HG03469 (cell line): ENCODE measurements around the gene CDC27.
A peak's percentile ranks its signal among the peaks of the same experiment; 100 is the strongest.
"Not testable (repeated sequence)": the region's sequence is repeated elsewhere in the genome, so short reads cannot be mapped to it uniquely, and the experiment has no call there.

Experiments used
- ATAC-seq: cut with Tn5 transposase; IDR thresholded peaks from one replicate; pipeline ENCODE4 v1.9.1; 2021; ENCODE audit warnings: mild to moderate bottlenecking, moderate library complexity, moderate number of reproducible peaks; ENCODE audit not compliant: unreplicated experiment

CDC27 gene, protein sequence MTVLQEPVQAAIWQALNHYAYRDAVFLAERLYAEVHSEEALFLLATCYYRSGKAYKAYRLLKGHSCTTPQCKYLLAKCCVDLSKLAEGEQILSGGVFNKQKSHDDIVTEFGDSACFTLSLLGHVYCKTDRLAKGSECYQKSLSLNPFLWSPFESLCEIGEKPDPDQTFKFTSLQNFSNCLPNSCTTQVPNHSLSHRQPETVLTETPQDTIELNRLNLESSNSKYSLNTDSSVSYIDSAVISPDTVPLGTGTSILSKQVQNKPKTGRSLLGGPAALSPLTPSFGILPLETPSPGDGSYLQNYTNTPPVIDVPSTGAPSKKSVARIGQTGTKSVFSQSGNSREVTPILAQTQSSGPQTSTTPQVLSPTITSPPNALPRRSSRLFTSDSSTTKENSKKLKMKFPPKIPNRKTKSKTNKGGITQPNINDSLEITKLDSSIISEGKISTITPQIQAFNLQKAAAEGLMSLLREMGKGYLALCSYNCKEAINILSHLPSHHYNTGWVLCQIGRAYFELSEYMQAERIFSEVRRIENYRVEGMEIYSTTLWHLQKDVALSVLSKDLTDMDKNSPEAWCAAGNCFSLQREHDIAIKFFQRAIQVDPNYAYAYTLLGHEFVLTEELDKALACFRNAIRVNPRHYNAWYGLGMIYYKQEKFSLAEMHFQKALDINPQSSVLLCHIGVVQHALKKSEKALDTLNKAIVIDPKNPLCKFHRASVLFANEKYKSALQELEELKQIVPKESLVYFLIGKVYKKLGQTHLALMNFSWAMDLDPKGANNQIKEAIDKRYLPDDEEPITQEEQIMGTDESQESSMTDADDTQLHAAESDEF

GRCh38 chr17:47188876-47189731, at the start of gene CDC27:
CDC27 (minus strand) TSS chr17:47189295; CDS start chr17:47189172, 123 bp downstream.
- ATAC-seq: peak; percentile 74

DNA sequence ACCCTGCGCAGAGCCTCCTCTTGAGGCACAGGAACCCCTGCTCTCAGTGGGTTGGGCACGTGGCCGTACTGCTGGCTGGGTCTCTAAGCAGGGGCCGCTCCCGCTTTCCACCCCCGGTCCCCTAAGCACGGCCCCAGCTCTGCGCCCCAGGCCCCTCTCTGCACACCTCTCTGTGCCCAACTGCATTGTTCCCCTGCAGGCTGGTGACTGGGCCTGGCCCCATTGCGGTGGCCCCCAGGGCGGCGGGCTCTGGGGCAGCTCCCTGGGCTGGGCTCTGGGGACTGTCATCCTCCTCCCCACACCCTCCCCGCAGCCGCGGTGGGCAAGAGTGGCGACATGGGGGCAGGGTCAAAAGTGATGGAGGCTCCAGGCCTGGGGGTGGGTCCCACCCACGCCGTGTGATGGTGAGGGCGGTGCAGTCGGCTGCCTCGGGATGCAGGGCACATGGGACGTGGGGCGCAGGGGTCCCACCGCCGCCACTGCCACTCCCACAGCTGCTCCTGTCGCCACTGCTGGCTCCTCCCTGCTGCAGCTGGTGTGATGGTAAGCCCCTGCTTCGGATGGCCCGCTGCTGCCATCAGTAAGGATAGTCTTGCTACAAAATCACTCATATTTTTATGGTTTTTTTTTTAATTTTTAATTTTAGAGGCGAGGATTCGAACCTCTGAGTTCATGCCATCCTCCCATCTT, 49.4 kb upstream of the CDC27 start:
- ATAC-seq: no peak

DNA sequence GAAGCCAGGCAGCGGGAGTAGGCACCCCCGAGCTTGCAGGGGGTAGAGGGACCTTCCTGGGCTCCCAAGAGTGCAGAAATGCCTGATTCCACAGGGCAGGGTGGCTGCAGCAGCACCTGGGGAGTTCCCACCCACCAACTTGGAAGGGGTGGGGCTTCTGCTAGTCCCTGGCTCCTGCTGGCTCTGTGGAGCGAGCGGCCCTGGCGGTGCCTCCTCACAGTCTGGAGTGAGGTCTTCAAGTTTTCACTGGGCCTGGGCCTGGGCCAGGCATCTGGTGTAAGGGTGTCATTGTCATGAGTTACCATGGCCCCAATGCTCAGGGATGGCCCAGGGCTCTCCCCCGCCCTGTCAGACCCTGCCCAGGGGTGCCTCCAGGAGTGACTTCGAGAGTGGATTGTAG, 48.7 kb upstream of the CDC27 start:
- ATAC-seq: no peak

- no peak for ATAC-seq
These were observed 46.8 kb upstream of the CDC27 start for GRCh38 chr17:47235923-47236322.

GRCh38 chr17:47235506-47235905, 46.4 kb upstream of the CDC27 start:
- no peak for ATAC-seq

DNA sequence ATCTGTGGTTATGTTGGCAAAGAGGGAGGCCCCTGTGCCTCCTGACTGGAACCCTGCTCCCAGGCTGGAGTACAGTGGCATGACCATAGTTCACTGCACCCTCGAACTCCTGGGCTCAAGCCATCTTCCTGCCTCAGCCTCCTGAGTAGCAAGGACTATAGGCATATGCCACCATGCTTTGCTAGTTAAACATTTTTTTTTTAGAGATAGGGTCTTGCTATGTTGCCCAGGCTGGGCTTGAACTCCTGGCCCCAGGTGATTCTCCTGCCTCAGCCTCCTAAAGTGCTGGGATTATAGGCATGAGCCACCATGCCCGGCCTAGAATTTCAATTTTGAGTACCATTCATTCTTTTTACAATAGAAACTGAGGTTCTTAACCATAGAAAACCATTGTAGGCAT, 43.4 kb upstream of the CDC27 start:
- ATAC-seq: no peak

- no peak for ATAC-seq
These were observed 42.8 kb upstream of the CDC27 start for GRCh38 chr17:47231866-47232265.

GRCh38 chr17:47231334-47231733, 42.2 kb upstream of the CDC27 start:
- ATAC-seq: no peak

GRCh38 chr17:47230864-47231263, 41.8 kb upstream of the CDC27 start:
- no peak for ATAC-seq

GRCh38 chr17:47229535-47230443, 40.7 kb upstream of the CDC27 start:
- ATAC-seq: no peak

GRCh38 chr17:47227862-47228261, 38.8 kb upstream of the CDC27 start:
- ATAC-seq: no peak

DNA sequence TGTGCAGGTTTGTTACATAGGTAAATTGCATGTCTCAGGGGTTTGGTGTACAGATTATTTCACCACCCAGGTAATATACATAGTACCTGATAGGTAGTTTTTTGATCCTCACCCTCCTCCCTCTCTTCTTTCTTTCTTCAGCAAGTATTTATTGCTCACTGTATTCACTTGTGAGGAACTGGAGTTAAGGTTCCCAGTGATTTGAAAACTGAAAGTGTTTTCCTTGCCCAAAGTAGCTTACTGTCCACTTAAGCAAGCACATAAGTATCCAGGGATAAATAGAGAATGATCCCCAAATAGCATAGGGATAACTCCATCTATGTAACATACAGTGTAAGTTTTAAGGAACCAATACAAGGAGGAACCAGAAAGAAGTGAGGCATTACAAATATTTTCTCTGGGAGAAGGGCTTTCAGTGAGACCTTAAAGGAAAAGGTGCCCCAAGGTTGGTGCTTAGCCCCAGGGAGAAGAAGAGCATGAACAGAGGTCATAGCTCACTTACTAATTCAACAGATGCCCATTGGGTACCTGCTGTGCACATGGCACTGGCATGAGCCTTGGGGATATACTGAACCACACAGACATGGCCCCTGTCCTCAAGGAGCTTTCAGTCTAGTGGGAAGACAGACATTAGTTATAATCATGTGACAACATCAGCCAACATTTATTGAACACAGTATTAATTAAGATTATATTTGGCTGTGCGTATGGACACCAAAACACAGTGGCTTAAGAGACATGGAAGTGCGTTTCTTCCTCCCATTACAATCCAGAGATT, 37.0 kb upstream of the CDC27 start:
- ATAC-seq: no peak

- no peak for ATAC-seq
These were observed 36.4 kb upstream of the CDC27 start for GRCh38 chr17:47225436-47225858.

GRCh38 chr17:47224966-47225365, 35.9 kb upstream of the CDC27 start:
- no peak for ATAC-seq

DNA sequence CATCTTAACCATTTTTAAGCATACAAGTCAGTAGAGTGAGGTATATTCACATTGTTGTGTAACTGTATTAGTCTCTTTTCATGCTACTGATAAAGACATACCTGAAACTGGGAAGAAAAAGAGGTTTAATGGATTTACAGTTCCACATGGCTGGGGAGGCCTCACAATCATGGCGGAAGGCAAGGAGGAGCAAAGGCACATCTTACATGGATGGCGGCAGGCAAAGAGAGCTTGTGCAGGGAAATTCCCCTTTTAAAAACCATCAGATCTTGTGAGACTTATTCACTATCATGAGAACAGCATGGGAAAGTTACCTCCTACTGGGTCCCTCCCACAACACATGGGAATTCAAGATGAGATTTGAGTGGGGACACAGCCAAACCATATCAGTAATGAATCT, 35.0 kb upstream of the CDC27 start:
- ATAC-seq: not testable (repeated sequence)

GRCh38 chr17:47223460-47223859, 34.4 kb upstream of the CDC27 start:
- no peak for ATAC-seq

DNA sequence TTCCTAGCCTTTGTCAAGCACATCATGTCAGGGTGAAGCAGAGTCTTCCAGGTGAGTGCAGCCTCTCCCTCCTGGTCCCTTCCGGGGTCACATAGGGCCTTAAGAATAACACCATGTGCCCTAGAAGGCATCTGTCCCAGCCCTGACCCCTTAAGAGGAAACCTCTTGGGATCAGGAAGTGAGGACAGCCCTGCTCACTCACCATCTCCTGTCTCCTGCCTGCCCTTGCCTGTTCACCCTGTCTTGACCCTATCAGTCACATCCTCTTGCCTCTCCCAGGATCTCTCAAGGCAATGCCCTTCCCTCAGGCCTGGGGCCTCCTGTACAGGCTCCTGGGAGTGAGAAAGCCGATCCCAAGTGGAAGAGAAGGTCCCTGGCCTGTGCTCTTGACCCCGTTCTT, 33.9 kb upstream of the CDC27 start:
- ATAC-seq: no peak

- ATAC-seq: no peak
These were observed 33.0 kb upstream of the CDC27 start for GRCh38 chr17:47222047-47222446.

DNA sequence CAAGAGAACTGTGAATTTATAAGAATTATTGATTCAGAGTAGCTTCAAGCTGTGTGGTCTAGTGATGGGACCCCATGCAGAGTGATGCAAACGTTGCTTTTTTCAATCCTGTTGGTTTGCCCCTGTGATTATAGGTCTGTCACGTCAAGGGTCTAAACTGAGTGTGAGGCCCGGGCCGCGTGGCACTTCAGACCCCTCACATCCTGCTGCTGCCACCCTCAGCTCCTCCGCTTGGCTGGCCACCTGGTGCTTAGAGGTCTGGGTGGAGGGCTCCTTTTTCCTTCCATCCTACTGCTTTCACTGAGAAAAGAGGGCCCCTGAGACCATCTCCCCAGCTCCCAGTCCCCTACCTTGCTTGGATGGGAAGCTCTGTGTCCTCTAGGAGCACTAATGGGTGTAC, 32.1 kb upstream of the CDC27 start:
- ATAC-seq: no peak
